ENCODE data around the gene ADAMTS16.

DNA sequence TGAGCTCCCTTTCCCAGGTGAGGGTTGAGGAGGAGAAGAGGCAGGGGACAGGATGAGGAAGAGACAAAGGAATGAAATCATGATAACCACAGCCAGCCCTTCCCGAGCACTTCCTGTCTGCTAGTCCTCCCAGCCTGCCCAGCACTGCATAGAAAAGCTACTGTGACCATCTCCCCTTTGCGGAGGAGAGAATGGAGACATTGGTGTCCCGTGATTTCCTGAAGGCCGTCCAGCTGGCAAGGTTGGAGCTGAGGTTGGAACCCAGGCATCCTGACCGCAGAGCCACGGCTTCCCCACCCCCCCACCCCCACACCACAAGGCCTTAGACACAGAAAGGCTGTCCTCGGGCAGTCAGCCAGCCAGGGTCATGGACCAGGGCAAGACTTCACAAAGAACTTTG is 151.2 kb downstream of the ADAMTS16 start:
- no peak for TF ChIP-seq EZH2 (IDR thresholded peaks at IDR 0.05; ENCODE audit: borderline replicate concordance, low read length)
- TF ChIP-seq, protein P1, sequence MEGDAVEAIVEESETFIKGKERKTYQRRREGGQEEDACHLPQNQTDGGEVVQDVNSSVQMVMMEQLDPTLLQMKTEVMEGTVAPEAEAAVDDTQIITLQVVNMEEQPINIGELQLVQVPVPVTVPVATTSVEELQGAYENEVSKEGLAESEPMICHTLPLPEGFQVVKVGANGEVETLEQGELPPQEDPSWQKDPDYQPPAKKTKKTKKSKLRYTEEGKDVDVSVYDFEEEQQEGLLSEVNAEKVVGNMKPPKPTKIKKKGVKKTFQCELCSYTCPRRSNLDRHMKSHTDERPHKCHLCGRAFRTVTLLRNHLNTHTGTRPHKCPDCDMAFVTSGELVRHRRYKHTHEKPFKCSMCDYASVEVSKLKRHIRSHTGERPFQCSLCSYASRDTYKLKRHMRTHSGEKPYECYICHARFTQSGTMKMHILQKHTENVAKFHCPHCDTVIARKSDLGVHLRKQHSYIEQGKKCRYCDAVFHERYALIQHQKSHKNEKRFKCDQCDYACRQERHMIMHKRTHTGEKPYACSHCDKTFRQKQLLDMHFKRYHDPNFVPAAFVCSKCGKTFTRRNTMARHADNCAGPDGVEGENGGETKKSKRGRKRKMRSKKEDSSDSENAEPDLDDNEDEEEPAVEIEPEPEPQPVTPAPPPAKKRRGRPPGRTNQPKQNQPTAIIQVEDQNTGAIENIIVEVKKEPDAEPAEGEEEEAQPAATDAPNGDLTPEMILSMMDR (conservative IDR thresholded peaks at IDR 0.05 in 1 of 2, IDR thresholded peaks at IDR 0.05 in 1 of 2; ENCODE audit: extremely low read depth in 1 of 2, insufficient read depth in 1 of 2, low read depth in 1 of 2, low read length in 2 of 2), result no peak

Data from mammary epithelial cell (primary cell).